Measurements from ENCODE around the gene ABCB8. TPM values are rescaled to one million over a fixed set of nuclear protein-coding genes. Genes with fewer than 3 reads are reported as not detected.

Gene ABCB8
- total and polyA plus RNA-seq, 7 experiments from 2014 or later = 13.8 to 88.0 (median 64.4) TPM

GRCh38 chr7:151062399-151063211 lies 34.4 kb downstream of the ABCB8 start:
- ChIA-PET POLR2A (interaction anchor here (1.0 to 1.2 kb wide), 2 partner anchors 14 to 18 kb away, joined by 3 read pairs; partner anchors contain the start of gene FASTK), CTCF (interaction anchor here (0.6 to 1.1 kb wide), 5 partner anchors 33 to 61 kb away, joined by 3 to 4 read pairs (median 3); no protein-coding TSS in a partner anchor)
- Histone ChIP-seq H3K4me1 (ENCODE audit: control insufficient read depth in 2 of 2, insufficient read depth in 2 of 2, low read length in 2 of 2) (peaks cover 19 to 25% of the 10 kb centered on the region in 2 donors), H3K36me3 (ENCODE audit: control insufficient read depth in 2 of 3, insufficient read depth in 3 of 3, low read length in 3 of 3) (peaks cover 0 to 33% (median 0%) of the 10 kb centered on the region in 3 experiments), H3K9me3 (ENCODE audit: control insufficient read depth in 2 of 3, low read length in 3 of 3) (no peaks in the 10 kb centered on the region), H3K27me3 (ENCODE audit: control insufficient read depth in 2 of 2, insufficient read depth in 2 of 2, low read length in 2 of 2) (no peaks in the 10 kb centered on the region), H3K4me3 (ENCODE audit: low read length) (no peak overlapping the region), H3K27ac (ENCODE audit: low read depth, low read length) (no peak overlapping the region)
- Mint-ChIP-seq H3K4me3 (peak overlapping the region in 1 of 10 donors; percentile 93), H3K36me3 (peaks cover 0 to 3% (median 0%) of the 10 kb centered on the region in 5 donors), H3K27ac (no peak overlapping the region), H3K27me3 (no peaks in the 10 kb centered on the region), H3K9me3 (no peaks in the 10 kb centered on the region), H3K4me1 (peaks cover 16 to 27% (median 23%) of the 10 kb centered on the region in 7 donors)
- intact Hi-C loops (cut with micrococcal nuclease) = no loop called here
- DNase-seq = no peak
- ATAC-seq = no peak

GRCh38 chr7:151063212-151063561 lies 34.9 kb downstream of the ABCB8 start:
- H3K27me3 ChIP-seq (ENCODE audit: control insufficient read depth in 2 of 2, insufficient read depth in 2 of 2, low read length in 2 of 2) = no peaks in the 10 kb centered on the region
- Mint-ChIP-seq H3K36me3 (peaks cover 0 to 5% (median 0%) of the 10 kb centered on the region in 5 donors), H3K27ac (no peak overlapping the region), H3K27me3 (no peaks in the 10 kb centered on the region), H3K4me3 (peak overlapping the region in 1 of 10 donors; percentile 3), H3K4me1 (peaks cover 15 to 25% (median 22%) of the 10 kb centered on the region in 7 donors), H3K9me3 (no peaks in the 10 kb centered on the region)
- H3K4me1 ChIP-seq (ENCODE audit: control insufficient read depth in 2 of 2, insufficient read depth in 2 of 2, low read length in 2 of 2) = peaks cover 19 to 25% of the 10 kb centered on the region in 2 donors
- H3K27ac ChIP-seq (ENCODE audit: low read depth, low read length) = no peak overlapping the region
- peaks cover 0 to 39% (median 0%) of the 10 kb centered on the region in 3 experiments for H3K36me3 ChIP-seq (ENCODE audit: control insufficient read depth in 2 of 3, insufficient read depth in 3 of 3, low read length in 3 of 3)
- no peak overlapping the region for H3K4me3 ChIP-seq (ENCODE audit: low read length)
- DNase-seq = no peak
- ChIA-PET POLR2A (no interaction called here), CTCF (interaction anchor here (0.6 kb wide), 1 partner anchor 46 kb away, joined by 3 read pairs; no protein-coding TSS in a partner anchor)
- no peak for ATAC-seq
- intact Hi-C loops (cut with micrococcal nuclease) = no loop called here
- no peaks in the 10 kb centered on the region for H3K9me3 ChIP-seq (ENCODE audit: control insufficient read depth in 2 of 3, low read length in 3 of 3)

GRCh38 chr7:151064454-151064853 lies 36.2 kb downstream of the ABCB8 start:
- no peaks in the 10 kb centered on the region for H3K9me3 Mint-ChIP-seq
- intact Hi-C loops (cut with micrococcal nuclease) = no loop called here
- peaks cover 0 to 5% (median 5%) of the 10 kb centered on the region in 5 donors for H3K36me3 Mint-ChIP-seq
- H3K27me3 ChIP-seq (ENCODE audit: control insufficient read depth in 2 of 2, insufficient read depth in 2 of 2, low read length in 2 of 2) = no peaks in the 10 kb centered on the region
- peaks cover 0 to 46% (median 0%) of the 10 kb centered on the region in 3 experiments for H3K36me3 ChIP-seq (ENCODE audit: control insufficient read depth in 2 of 3, insufficient read depth in 3 of 3, low read length in 3 of 3)
- ATAC-seq = no peak
- DNase-seq = no peak
- H3K9me3 ChIP-seq (ENCODE audit: control insufficient read depth in 2 of 3, low read length in 3 of 3) = no peaks in the 10 kb centered on the region
- H3K27ac ChIP-seq (ENCODE audit: low read depth, low read length) = no peak overlapping the region
- no peaks in the 10 kb centered on the region for H3K27me3 Mint-ChIP-seq
- H3K4me1 ChIP-seq (ENCODE audit: control insufficient read depth in 2 of 2, insufficient read depth in 2 of 2, low read length in 2 of 2) = peaks cover 12 to 14% of the 10 kb centered on the region in 2 donors
- H3K4me3 Mint-ChIP-seq = no peak overlapping the region
- POLR2A ChIA-PET = no interaction called here
- H3K4me3 ChIP-seq (ENCODE audit: low read length) = no peak overlapping the region
- CTCF ChIA-PET = no interaction called here
- H3K4me1 Mint-ChIP-seq = peaks cover 8 to 17% (median 14%) of the 10 kb centered on the region in 7 donors
- no peak overlapping the region for H3K27ac Mint-ChIP-seq

GRCh38 chr7:151064993-151065392 lies 36.7 kb downstream of the ABCB8 start:
- Histone ChIP-seq H3K9me3 (ENCODE audit: control insufficient read depth in 2 of 3, low read length in 3 of 3) (no peaks in the 10 kb centered on the region), H3K27ac (ENCODE audit: low read depth, low read length) (no peak overlapping the region), H3K4me1 (ENCODE audit: control insufficient read depth in 2 of 2, insufficient read depth in 2 of 2, low read length in 2 of 2) (peaks cover 12 to 13% of the 10 kb centered on the region in 2 donors), H3K4me3 (ENCODE audit: low read length) (no peak overlapping the region), H3K27me3 (ENCODE audit: control insufficient read depth in 2 of 2, insufficient read depth in 2 of 2, low read length in 2 of 2) (no peaks in the 10 kb centered on the region), H3K36me3 (ENCODE audit: control insufficient read depth in 2 of 3, insufficient read depth in 3 of 3, low read length in 3 of 3) (peaks cover 0 to 52% (median 0%) of the 10 kb centered on the region in 3 experiments)
- Mint-ChIP-seq H3K4me1 (peaks cover 8 to 17% (median 14%) of the 10 kb centered on the region in 7 donors), H3K4me3 (no peak overlapping the region), H3K27me3 (no peaks in the 10 kb centered on the region), H3K9me3 (no peaks in the 10 kb centered on the region), H3K27ac (no peak overlapping the region), H3K36me3 (peaks cover 0 to 5% (median 5%) of the 10 kb centered on the region in 5 donors)
- intact Hi-C loops (cut with micrococcal nuclease) = no loop called here
- ChIA-PET CTCF (no interaction called here), POLR2A (no interaction called here)
- no peak for ATAC-seq
- DNase-seq = no peak

- Mint-ChIP-seq H3K4me1 (peaks cover 8 to 14% (median 11%) of the 10 kb centered on the region in 7 donors), H3K4me3 (no peak overlapping the region), H3K9me3 (no peaks in the 10 kb centered on the region), H3K27me3 (no peaks in the 10 kb centered on the region), H3K27ac (no peak overlapping the region), H3K36me3 (peaks cover 0 to 5% (median 5%) of the 10 kb centered on the region in 5 donors)
- POLR2A ChIA-PET = interaction anchor here (0.7 kb wide), 1 partner anchor 43 kb away, joined by 3 read pairs; no protein-coding TSS in a partner anchor
- H3K27ac ChIP-seq (ENCODE audit: low read depth, low read length) = no peak overlapping the region
- no peak for ATAC-seq
- peaks cover 0 to 57% (median 0%) of the 10 kb centered on the region in 3 experiments for H3K36me3 ChIP-seq (ENCODE audit: control insufficient read depth in 2 of 3, insufficient read depth in 3 of 3, low read length in 3 of 3)
- no peak overlapping the region for H3K4me3 ChIP-seq (ENCODE audit: low read length)
- H3K27me3 ChIP-seq (ENCODE audit: control insufficient read depth in 2 of 2, insufficient read depth in 2 of 2, low read length in 2 of 2) = no peaks in the 10 kb centered on the region
- no peaks in the 10 kb centered on the region for H3K9me3 ChIP-seq (ENCODE audit: control insufficient read depth in 2 of 3, low read length in 3 of 3)
- no peak for DNase-seq
- CTCF ChIA-PET = no interaction called here
- peaks cover 7 to 8% of the 10 kb centered on the region in 2 donors for H3K4me1 ChIP-seq (ENCODE audit: control insufficient read depth in 2 of 2, insufficient read depth in 2 of 2, low read length in 2 of 2)
- intact Hi-C loops (cut with micrococcal nuclease) = no loop called here
Measured at GRCh38 chr7:151065516-151065915, 37.3 kb downstream of the ABCB8 start.

GRCh38 chr7:151066273-151066974 lies 38.2 kb downstream of the ABCB8 start:
- CTCF ChIA-PET = no interaction called here
- intact Hi-C loops (cut with micrococcal nuclease) = no loop called here
- H3K9me3 Mint-ChIP-seq = no peaks in the 10 kb centered on the region
- POLR2A ChIA-PET = interaction anchor here (0.7 kb wide), 1 partner anchor 44 kb away, joined by 3 read pairs; no protein-coding TSS in a partner anchor
- no peak overlapping the region for H3K27ac ChIP-seq (ENCODE audit: low read depth, low read length)
- peaks cover 0 to 66% (median 0%) of the 10 kb centered on the region in 3 experiments for H3K36me3 ChIP-seq (ENCODE audit: control insufficient read depth in 2 of 3, insufficient read depth in 3 of 3, low read length in 3 of 3)
- H3K4me3 ChIP-seq (ENCODE audit: low read length) = no peak overlapping the region
- H3K27me3 Mint-ChIP-seq = no peaks in the 10 kb centered on the region
- H3K4me1 Mint-ChIP-seq = peaks cover 4 to 6% (median 4%) of the 10 kb centered on the region in 7 donors
- H3K27me3 ChIP-seq (ENCODE audit: control insufficient read depth in 2 of 2, insufficient read depth in 2 of 2, low read length in 2 of 2) = no peaks in the 10 kb centered on the region
- no peak overlapping the region for H3K4me3 Mint-ChIP-seq
- no peak for DNase-seq
- peaks cover 0 to 9% (median 5%) of the 10 kb centered on the region in 5 donors for H3K36me3 Mint-ChIP-seq
- ATAC-seq = no peak
- no peaks in the 10 kb centered on the region for H3K9me3 ChIP-seq (ENCODE audit: control insufficient read depth in 2 of 3, low read length in 3 of 3)
- no peak overlapping the region for H3K27ac Mint-ChIP-seq
- H3K4me1 ChIP-seq (ENCODE audit: control insufficient read depth in 2 of 2, insufficient read depth in 2 of 2, low read length in 2 of 2) = no peaks in the 10 kb centered on the region

Measured in naive thymus-derived CD4-positive, alpha-beta T cell (primary cell).